Lung (tissue), 12 donors: ENCODE results near the gene MLXIPL. TPM values are rescaled to one million over a fixed set of nuclear protein-coding genes. Genes with fewer than 3 reads are reported as not detected.

Source experiments
- ATAC-seq: fragments of 200-7000 bp; cut with Tn5 transposase; one replicate; pipeline ENCODE4 v1.9.1; 2020; ENCODE audit warnings: moderate number of reproducible peaks; ENCODE audit not compliant: insufficient read depth, low FRiP score
- DNase-seq, 3 donors: peaks; one replicate each; pipeline ENCODE4 v3.0.0-alpha.2; 2013 to 2017
- H3K27ac ChIP-seq, 2 donors: one replicate each; pipeline ENCODE4 v1.5.1; 2013; ENCODE audit warnings: mild to moderate bottlenecking in 2 of 2, moderate library complexity in 2 of 2, control low read depth in 1 of 2, inconsistent platforms in 1 of 2, low read depth in 1 of 2, low read length in 1 of 2
- H3K27me3 ChIP-seq, 3 donors: one replicate each; pipeline ENCODE4 v1.5.1; 2013; ENCODE audit warnings: low read length in 2 of 3; ENCODE audit not compliant: control insufficient read depth in 3 of 3, insufficient read depth in 3 of 3
- H3K36me3 ChIP-seq, 4 donors: one replicate each; pipeline ENCODE4 v1.5.1; 2013; ENCODE audit warnings: low read length in 4 of 4, mild to moderate bottlenecking in 1 of 4, moderate library complexity in 1 of 4; ENCODE audit not compliant: control insufficient read depth in 4 of 4, insufficient read depth in 4 of 4
- H3K4me1 ChIP-seq, 5 donors: one replicate each; pipeline ENCODE4 v1.5.1; 2013; ENCODE audit warnings: low read length in 5 of 5, mild to moderate bottlenecking in 2 of 5, moderate library complexity in 1 of 5; ENCODE audit not compliant: control insufficient read depth in 5 of 5, insufficient read depth in 5 of 5
- H3K4me3 ChIP-seq: one replicate; pipeline ENCODE4 v1.5.1; 2013; ENCODE audit warnings: mild to moderate bottlenecking, control low read depth, moderate library complexity
- H3K9ac ChIP-seq, 2 donors: one replicate each; pipeline ENCODE4 v1.5.1; 2013; ENCODE audit warnings: low read length in 2 of 2, control low read depth in 1 of 2; ENCODE audit not compliant: insufficient read depth in 1 of 2
- H3K9me3 ChIP-seq, 4 donors: one replicate each; pipeline ENCODE4 v1.5.1; 2013; ENCODE audit warnings: low read length in 3 of 4, mild to moderate bottlenecking in 1 of 4, moderate library complexity in 1 of 4; ENCODE audit not compliant: control insufficient read depth in 4 of 4, insufficient read depth in 3 of 4
- CTCF ChIP-seq: IDR thresholded peaks from 2 replicates; pipeline ENCODE4 v1.5.1; 2012; ENCODE audit warnings: mild to moderate bottlenecking; ENCODE audit errors: control extremely low read depth, extremely low read depth
- WGBS, 2 donors: extraction: QIAGEN DNeasy Blood & Tissue Kit; methylation state at CpG; one replicate each; pipeline ENCODE4 v1.1.7; 2013; 5-methylcytosine and 5-hydroxymethylcytosine counted together
- polyA plus RNA-seq, 2 donors: library from polyadenylated mRNA; stranded (reverse); fragments of 200-250 nt; gene quantifications; one replicate each; pipeline ENCODE4 v1.2.1, GENCODE V29; 2013
- total RNA-seq, 2 donors: library from RNA; depleted of rRNA in 1 of 2; stranded (reverse); fragments of >200 nt in 1 of 2; gene quantifications; one replicate each; pipeline ENCODE4 v1.2.1, GENCODE V29; 2014 to 2021
- donor health status: control.
- donor health status: control.
- donor health status: Bipolar disorder and iron deficiency.
- donor health status: healthy.
- donor health status: DM: yes; HTN: yes; CAD: no.

Gene MLXIPL
- total and polyA plus RNA-seq, 4 donors: 1.3 to 16.1 (median 6.7) TPM

GRCh38 chr7:73544678-73545077 lies 79.6 kb downstream of the MLXIPL start:
- H3K9ac ChIP-seq: no peak overlapping the region
- H3K4me3 ChIP-seq: no peak overlapping the region
- no peak overlapping the region for H3K27ac ChIP-seq
- WGBS, 2 donors: 100% methylated on average over 2 of the region's 2 CpGs
- ATAC-seq (no peak), DNase-seq (no peak)
- TF ChIP-seq CTCF: no peak
- H3K9me3 ChIP-seq: no peaks in the 10 kb centered on the region
- H3K36me3 ChIP-seq: peaks cover 10 to 36% (median 14%) of the 10 kb centered on the region in 4 donors
- peaks cover 0 to 2% (median 0%) of the 10 kb centered on the region in 5 donors for H3K4me1 ChIP-seq
- H3K27me3 ChIP-seq: no peaks in the 10 kb centered on the region

Other genes with a start within 250 kb of the MLXIPL start
- under 1 TPM; 0.17 to 0.37 TPM for gene FZD9, start 190.7 kb downstream of the MLXIPL start, total RNA-seq
- under 1 TPM; 0.24 to 0.69 TPM for gene FZD9, start 190.7 kb downstream of the MLXIPL start, polyA plus RNA-seq
- gene BAZ1B, start 102.2 kb downstream of the MLXIPL start, total RNA-seq: 10 to 100 TPM; 45.8 to 65.0 TPM
- 10 to 100 TPM; 19.9 to 20.1 TPM for gene BAZ1B, start 102.2 kb downstream of the MLXIPL start, polyA plus RNA-seq
- gene BCL7B, start 66.8 kb downstream of the MLXIPL start, total RNA-seq: 10 to 100 TPM; 17.7 to 58.6 TPM
- 10 to 100 TPM; 62.7 to 71.0 TPM for gene BCL7B, start 66.8 kb downstream of the MLXIPL start, polyA plus RNA-seq
- gene TBL2, start 45.9 kb downstream of the MLXIPL start, total RNA-seq: 10 to 100 TPM; 39.5 to 48.2 TPM
- gene TBL2, start 45.9 kb downstream of the MLXIPL start, polyA plus RNA-seq: 10 to 100 TPM; 12.8 to 49.2 TPM
- gene VPS37D, start 43.3 kb upstream of the MLXIPL start, total RNA-seq: 1 to 10 TPM; 1.3 to 5.5 TPM
- gene VPS37D, start 43.3 kb upstream of the MLXIPL start, polyA plus RNA-seq: 1 to 10 TPM in 1 of 2 donors, under 1 TPM in 1; 0.66 to 1.3 TPM
- gene DNAJC30, start 58.9 kb upstream of the MLXIPL start, total RNA-seq: 10 to 100 TPM in 1 of 2 donors, 1 to 10 TPM in 1; 5.3 to 14.4 TPM
- 10 to 100 TPM in 1 of 2 donors, 1 to 10 TPM in 1; 8.1 to 10.0 TPM for gene DNAJC30, start 58.9 kb upstream of the MLXIPL start, polyA plus RNA-seq
- 10 to 100 TPM; 33.5 to 76.7 TPM for gene BUD23, start 59.1 kb upstream of the MLXIPL start, total RNA-seq
- gene BUD23, start 59.1 kb upstream of the MLXIPL start, polyA plus RNA-seq: 100 to 1,000 TPM in 1 of 2 donors, 10 to 100 TPM in 1; 71.7 to 118 TPM
- 1 to 10 TPM; 7.7 to 8.0 TPM for gene STX1A, start 95.1 kb upstream of the MLXIPL start, total RNA-seq
- gene STX1A, start 95.1 kb upstream of the MLXIPL start, polyA plus RNA-seq: 1 to 10 TPM; 4.1 to 7.7 TPM
- 10 to 100 TPM; 22.2 to 50.0 TPM for gene ABHD11, start 114.3 kb upstream of the MLXIPL start, total RNA-seq
- 10 to 100 TPM; 30.5 to 52.9 TPM for gene ABHD11, start 114.3 kb upstream of the MLXIPL start, polyA plus RNA-seq
- gene CLDN3, start 145.7 kb upstream of the MLXIPL start, total RNA-seq: 10 to 100 TPM; 43.4 to 43.8 TPM
- 10 to 100 TPM; 42.9 to 54.7 TPM for gene CLDN3, start 145.7 kb upstream of the MLXIPL start, polyA plus RNA-seq
- gene CLDN4, start 206.5 kb upstream of the MLXIPL start, total RNA-seq: 100 to 1,000 TPM; 150 to 169 TPM
- gene CLDN4, start 206.5 kb upstream of the MLXIPL start, polyA plus RNA-seq: 100 to 1,000 TPM in 1 of 2 donors, 10 to 100 TPM in 1; 99.8 to 154 TPM
- gene METTL27, start 218.0 kb upstream of the MLXIPL start, total RNA-seq: 10 to 100 TPM in 1 of 2 donors, 1 to 10 TPM in 1; 6.3 to 22.1 TPM
- gene METTL27, start 218.0 kb upstream of the MLXIPL start, polyA plus RNA-seq: 1 to 10 TPM; 2.3 to 3.9 TPM
- 1 to 10 TPM in 1 of 2 donors, not detected in 1; 1.1 TPM for gene TMEM270, start 236.6 kb upstream of the MLXIPL start, total RNA-seq
- gene TMEM270, start 236.6 kb upstream of the MLXIPL start, polyA plus RNA-seq: under 1 TPM; 0.19 to 0.20 TPM